Cardiac fibroblast (primary cell): ENCODE measurements around the gene CEMP1.

Experiments used
- DNase-seq, 2 donors: peaks; one replicate each; pipeline versions ENCODE4 v3.0.0 to v3.0.0-alpha.2; 2010; ENCODE audit warnings: low read depth in 2 of 2
- H3K4me3 ChIP-seq, 2 donors: replicated peaks in 1 of 2; 1 replicate in 1 of 2; 2 replicates in 1 of 2; pipeline ENCODE4 v1.5.1; 2011; ENCODE audit warnings: low read depth in 2 of 2, low read length in 2 of 2, mild to moderate bottlenecking in 2 of 2, moderate library complexity in 1 of 2
- TF ChIP-seq, protein P1 (sequence below): IDR thresholded peaks from one replicate; pipeline ENCODE4 v1.5.1; 2011; ENCODE audit warnings: low read depth, mild to moderate bottlenecking, low read length, inconsistent platforms

Gene CEMP1

DNA sequence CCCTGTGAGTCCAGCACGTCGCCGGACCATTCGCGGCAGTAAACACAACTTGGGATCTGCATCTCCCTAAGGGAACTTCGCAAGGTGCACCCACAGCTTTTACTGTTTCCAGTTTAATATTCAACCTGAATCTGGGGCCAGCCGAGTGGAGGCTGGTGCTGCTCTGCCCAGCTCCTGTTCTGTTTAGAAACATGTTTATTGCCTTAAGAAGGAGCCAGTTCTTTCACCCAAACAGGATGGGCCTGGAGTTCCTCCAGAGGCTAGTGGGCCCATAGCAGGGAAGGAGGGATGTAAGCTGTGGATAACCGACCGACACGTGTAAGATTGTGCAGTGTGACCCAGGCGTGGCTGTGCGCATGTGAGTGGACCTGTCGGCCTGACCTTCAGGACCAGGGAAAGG, 38.9 kb downstream of the CEMP1 start:
- TF ChIP-seq, protein P1, sequence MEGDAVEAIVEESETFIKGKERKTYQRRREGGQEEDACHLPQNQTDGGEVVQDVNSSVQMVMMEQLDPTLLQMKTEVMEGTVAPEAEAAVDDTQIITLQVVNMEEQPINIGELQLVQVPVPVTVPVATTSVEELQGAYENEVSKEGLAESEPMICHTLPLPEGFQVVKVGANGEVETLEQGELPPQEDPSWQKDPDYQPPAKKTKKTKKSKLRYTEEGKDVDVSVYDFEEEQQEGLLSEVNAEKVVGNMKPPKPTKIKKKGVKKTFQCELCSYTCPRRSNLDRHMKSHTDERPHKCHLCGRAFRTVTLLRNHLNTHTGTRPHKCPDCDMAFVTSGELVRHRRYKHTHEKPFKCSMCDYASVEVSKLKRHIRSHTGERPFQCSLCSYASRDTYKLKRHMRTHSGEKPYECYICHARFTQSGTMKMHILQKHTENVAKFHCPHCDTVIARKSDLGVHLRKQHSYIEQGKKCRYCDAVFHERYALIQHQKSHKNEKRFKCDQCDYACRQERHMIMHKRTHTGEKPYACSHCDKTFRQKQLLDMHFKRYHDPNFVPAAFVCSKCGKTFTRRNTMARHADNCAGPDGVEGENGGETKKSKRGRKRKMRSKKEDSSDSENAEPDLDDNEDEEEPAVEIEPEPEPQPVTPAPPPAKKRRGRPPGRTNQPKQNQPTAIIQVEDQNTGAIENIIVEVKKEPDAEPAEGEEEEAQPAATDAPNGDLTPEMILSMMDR = no peak
- DNase-seq = no peak
- H3K4me3 ChIP-seq = no peak overlapping the region

DNA sequence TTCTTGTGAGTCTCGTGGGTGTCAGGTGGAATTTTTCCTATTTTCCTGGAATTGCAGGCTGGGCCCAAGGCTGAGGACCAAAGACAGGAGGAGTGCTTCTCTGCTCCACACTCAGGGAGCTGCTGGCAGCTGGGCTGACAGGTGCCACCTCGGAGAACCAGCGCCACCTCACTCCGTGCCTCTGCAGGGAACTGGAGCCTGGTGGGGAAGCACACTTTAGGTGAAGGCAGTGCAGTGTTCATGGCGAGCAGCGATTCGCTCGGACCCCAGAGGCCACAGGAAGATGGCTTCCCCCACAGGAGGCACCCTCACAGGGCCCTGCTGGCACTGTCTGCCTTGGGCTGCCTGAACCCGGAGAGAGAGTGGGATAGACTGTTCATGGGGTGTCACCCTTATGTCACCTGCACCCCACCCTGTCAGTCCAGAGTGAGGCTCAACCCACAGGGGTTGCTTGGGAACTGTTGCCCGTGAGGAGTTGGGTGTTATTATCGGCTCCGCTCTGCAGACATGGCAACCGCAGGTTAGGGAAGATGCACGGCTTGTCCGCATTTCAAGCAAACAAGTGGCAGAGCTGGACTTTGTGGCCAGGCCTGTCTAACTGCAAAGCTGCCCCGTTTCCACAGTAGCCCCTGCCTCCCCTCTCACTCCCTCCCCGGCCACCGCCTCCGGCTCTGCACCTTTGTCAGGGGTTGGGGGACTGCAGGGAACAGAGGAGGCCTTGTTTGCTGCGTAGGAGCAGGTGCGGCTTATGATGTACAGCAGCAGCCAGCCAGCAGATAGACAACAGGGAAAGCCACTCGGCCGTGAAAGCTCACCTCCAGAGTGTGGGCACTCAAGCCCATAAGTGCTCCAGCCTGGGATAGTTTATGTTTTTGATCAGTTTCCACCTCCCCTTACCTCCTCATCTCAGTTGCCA, 40.8 kb downstream of the CEMP1 start:
- no peak for DNase-seq
- H3K4me3 ChIP-seq = no peak overlapping the region
- TF ChIP-seq, protein P1 = no peak

DNA sequence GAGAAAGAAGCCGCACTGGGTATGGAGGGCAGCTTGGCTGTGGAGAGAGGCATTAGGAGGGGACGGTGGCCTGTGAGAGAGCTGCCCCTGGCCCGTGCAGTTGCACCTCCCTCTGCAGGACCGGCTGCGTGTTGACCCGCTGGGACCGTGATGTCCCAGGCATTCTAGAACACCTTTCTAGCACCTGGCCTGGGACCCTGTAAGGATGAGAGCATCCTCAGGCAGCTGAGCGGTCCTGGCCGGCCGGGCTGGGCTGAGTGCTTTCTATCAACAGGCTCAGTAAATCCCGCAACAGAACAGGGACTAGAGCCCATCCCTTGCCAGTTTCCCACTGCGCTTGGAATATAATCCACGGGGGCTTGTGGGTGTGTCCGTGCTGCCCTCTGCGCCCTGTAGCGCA, 41.6 kb downstream of the CEMP1 start:
- H3K4me3 ChIP-seq = no peak overlapping the region
- TF ChIP-seq, protein P1 = no peak
- no peak for DNase-seq

DNA sequence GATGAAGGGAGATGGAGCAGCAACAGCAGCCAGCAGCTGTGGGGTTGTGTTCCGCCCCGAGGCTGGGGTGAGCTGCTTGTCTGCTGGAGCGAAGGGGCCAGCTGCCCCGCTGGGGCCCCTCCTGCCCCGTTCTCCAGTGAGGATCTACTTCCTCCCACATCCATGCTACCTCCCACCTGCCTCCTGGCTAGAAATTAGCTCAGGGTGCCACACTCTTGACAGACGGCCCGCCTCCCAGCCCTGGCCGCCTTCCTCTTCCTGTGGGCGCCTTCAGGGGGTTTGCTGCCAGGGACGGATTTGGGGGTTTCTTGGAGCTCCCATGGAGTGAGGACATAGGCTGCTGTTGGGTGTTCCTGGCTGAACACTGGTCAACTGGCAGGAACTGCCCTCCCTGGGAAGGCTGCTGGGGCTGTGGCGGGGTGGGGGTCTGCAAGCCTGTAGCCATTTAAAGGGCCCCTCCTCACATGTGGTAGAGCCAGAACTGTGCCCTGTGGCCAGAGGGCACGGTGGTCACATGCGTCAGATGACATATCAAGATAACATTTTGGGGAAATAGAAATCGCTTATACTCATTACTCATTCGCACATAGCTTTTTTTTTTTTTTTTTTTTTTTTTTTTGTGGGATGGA, 43.2 kb downstream of the CEMP1 start:
- no peak for DNase-seq
- H3K4me3 ChIP-seq = no peak overlapping the region
- TF ChIP-seq, protein P1 = no peak

DNA sequence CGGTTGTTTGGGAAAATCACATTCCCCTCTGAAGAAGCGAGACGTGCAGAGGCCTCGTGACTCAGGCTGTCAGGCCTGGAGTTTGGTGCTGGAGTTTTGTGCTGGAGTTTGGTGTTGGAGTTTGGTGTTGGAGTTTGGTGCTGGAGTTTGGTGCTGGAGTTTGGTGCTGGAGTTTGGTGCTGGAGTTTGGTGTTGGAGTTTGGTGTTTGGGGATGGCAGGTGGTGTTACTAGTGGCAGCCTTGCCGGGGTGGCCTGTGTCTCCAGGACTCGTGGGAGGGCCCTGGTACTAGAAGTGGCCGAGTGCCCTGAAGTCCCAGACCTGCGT, 43.7 kb downstream of the CEMP1 start:
- H3K4me3 ChIP-seq = no peak overlapping the region
- TF ChIP-seq, protein P1 = no peak
- no peak for DNase-seq

DNA sequence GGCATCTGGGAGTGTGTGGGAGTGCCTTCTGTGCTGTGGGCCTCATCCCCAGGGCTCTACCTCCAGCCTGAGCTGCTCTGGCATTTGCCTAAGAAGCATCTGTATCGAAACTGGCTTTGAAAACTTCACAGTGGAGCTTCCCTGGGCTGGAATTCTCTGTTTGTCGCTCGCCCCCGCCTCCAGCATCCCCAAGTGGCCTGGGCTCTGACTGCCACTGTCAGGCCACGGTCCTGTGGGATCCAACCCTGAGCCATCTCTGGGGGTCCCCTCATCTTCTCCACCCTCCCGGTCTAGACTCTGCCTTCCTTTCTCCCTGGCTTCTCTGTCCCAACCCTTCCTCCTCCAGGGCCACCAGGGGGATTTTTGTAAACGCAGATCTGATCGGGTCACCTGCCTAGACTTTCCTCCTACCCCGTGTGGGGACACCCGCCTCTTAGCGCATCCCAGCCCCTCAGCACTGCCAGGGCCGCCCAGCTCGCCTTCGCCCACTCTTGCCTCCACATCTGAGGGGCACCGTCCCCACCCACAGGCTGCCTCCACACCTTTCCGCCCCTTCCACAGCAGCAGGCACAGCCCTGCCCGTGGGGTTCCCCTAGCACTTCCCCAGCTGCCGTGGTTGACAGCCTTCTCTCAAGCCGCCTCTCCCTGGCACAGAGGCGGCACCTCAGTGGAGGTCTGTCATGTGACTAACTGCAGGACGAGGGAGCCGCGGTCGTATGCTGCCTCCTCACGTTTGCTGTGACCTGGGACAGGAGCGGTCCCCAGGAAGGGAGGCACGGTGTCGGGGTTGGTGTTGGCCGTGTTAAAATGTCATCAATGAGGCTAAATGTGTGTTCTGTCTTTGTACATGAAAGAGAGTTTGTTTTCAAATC, 44.3 kb downstream of the CEMP1 start:
- TF ChIP-seq, protein P1 = no peak
- no peak for DNase-seq
- no peak overlapping the region for H3K4me3 ChIP-seq
